Endothelial cell of umbilical vein (primary cell): Measurements from ENCODE around the gene ZFAND2B. TPM values are rescaled to one million over a fixed set of nuclear protein-coding genes. Genes with fewer than 3 reads are reported as not detected.

Experiments
- BruUV-seq: library from RNA; stranded (reverse); fragments of 400-500 nt; replicated peaks from 2 replicates; lab custom pipeline; 2021; lab: Mats Ljungman, UMichigan
- CTCF ChIA-PET: fragments of 300-600, 350-600 bp; sonication (Branson Sonifier 250); formaldehyde crosslinking; loops from one replicate; lab custom pipeline; 2021; ENCODE audit warnings: antibody characterized with exemption, inconsistent platforms; lab: Charles Lee
- POLR2A ChIA-PET: fragments of 300-600, 350-600 bp; sonication (Branson Sonifier 250); formaldehyde crosslinking; loops from one replicate; lab custom pipeline; 2021; ENCODE audit warnings: antibody characterized with exemption, inconsistent platforms; lab: Charles Lee
- DNase-seq: peaks from one replicate; pipeline ENCODE4 v3.0.0-alpha.2; 2011; ENCODE audit warnings: low read depth, low spot score
- FAIRE-seq: peaks from 2 replicates; lab custom pipeline; 2011; peaks lifted over from hg19 to GRCh38; lab: Jason Lieb, UNC
- H2AFZ ChIP-seq: 2 replicates; pipeline ENCODE4 v1.6.0; 2012; ENCODE audit warnings: low read depth, low read length, control low read depth, inconsistent platforms
- H3K27ac ChIP-seq: 2 replicates; pipeline ENCODE4 v1.5.1; 2011; ENCODE audit warnings: low read depth, mild to moderate bottlenecking, control low read depth, low read length, moderate library complexity; ENCODE audit not compliant: insufficient read depth
- H3K27me3 ChIP-seq, 2 experiments: 2 replicates each; pipeline versions ENCODE4 v1.6.0 to v1.6.1; 2011; ENCODE audit warnings: low read length in 2 of 2, mixed read lengths in 1 of 2; ENCODE audit not compliant: control insufficient read depth in 2 of 2, insufficient read depth in 2 of 2
- H3K36me3 ChIP-seq, 2 experiments: 2 replicates in 1 of 2; 3 replicates in 1 of 2; pipeline ENCODE4 v1.5.1; 2011; ENCODE audit warnings: low read length in 2 of 2, mild to moderate bottlenecking in 1 of 2, moderate library complexity in 1 of 2; ENCODE audit not compliant: control insufficient read depth in 2 of 2, insufficient read depth in 2 of 2; ENCODE audit errors: extremely low read depth in 1 of 2
- H3K4me1 ChIP-seq: 3 replicates; pipeline ENCODE4 v1.5.1; 2011; ENCODE audit warnings: mild to moderate bottlenecking, low read length; ENCODE audit not compliant: control insufficient read depth, insufficient read depth; ENCODE audit errors: extremely low read depth
- H3K4me2 ChIP-seq: 2 replicates; pipeline ENCODE4 v1.6.1; 2011; ENCODE audit warnings: low read length, control low read depth, mixed read lengths; ENCODE audit not compliant: insufficient read depth
- H3K4me3 ChIP-seq, 3 experiments: fragments of 200-600 bp in 1 of 3; sonication (generic), shearing (Covaris generic) in 1 of 3; replicated peaks in 1 of 3; 2 replicates each; pipeline ENCODE4 v1.5.1; 2011 to 2016; ENCODE audit warnings: control low read depth in 3 of 3, low read length in 3 of 3, mild to moderate bottlenecking in 2 of 3, inconsistent platforms in 1 of 3, low read depth in 1 of 3, moderate library complexity in 1 of 3; ENCODE audit not compliant: insufficient read depth in 1 of 3
- H3K79me2 ChIP-seq: 2 replicates; pipeline ENCODE4 v1.6.0; 2012; ENCODE audit warnings: low read length, inconsistent platforms; ENCODE audit not compliant: control insufficient read depth, insufficient read depth
- H3K9ac ChIP-seq: replicated peaks from 2 replicates; pipeline ENCODE3; 2011; ENCODE audit warnings: low read length, control low read depth; ENCODE audit not compliant: insufficient read depth; ENCODE audit errors: extremely low read depth
- H3K9me1 ChIP-seq: replicated peaks from 3 replicates; pipeline ENCODE4 v1.6.0; 2011; ENCODE audit warnings: mild to moderate bottlenecking, low read length; ENCODE audit not compliant: control insufficient read depth, insufficient read depth; ENCODE audit errors: extremely low read depth
- H3K9me3 ChIP-seq: replicated peaks from 2 replicates; pipeline ENCODE4 v1.5.1; 2012; ENCODE audit warnings: low read length, inconsistent platforms; ENCODE audit not compliant: control insufficient read depth, insufficient read depth
- H4K20me1 ChIP-seq: replicated peaks from 2 replicates; pipeline ENCODE3; 2011; ENCODE audit warnings: mild to moderate bottlenecking, low read length; ENCODE audit not compliant: control insufficient read depth, insufficient read depth; ENCODE audit errors: extremely low read depth
- EZH2 ChIP-seq: IDR thresholded peaks from 2 replicates; pipeline ENCODE4 v1.6.1; 2012; ENCODE audit warnings: borderline replicate concordance, low read depth, mild to moderate bottlenecking, moderate library complexity, low read length, inconsistent platforms; ENCODE audit not compliant: severe bottlenecking
- FOS ChIP-seq: IDR thresholded peaks from 2 replicates; pipeline ENCODE4 v1.6.1; 2011; ENCODE audit warnings: mild to moderate bottlenecking, low read length, moderate library complexity, borderline replicate concordance; ENCODE audit not compliant: insufficient read depth
- GATA2 ChIP-seq: IDR thresholded peaks from 2 replicates; pipeline ENCODE4 v1.7.0; 2011; ENCODE audit warnings: low read depth, mild to moderate bottlenecking, moderate library complexity, mixed read lengths, low read length; ENCODE audit not compliant: insufficient read length, insufficient read depth
- JUN ChIP-seq: IDR thresholded peaks from 2 replicates; pipeline ENCODE4 v1.6.1; 2011; ENCODE audit warnings: borderline replicate concordance, low read depth; ENCODE audit not compliant: insufficient read length, insufficient read depth
- MYC ChIP-seq: IDR thresholded peaks from one replicate; pipeline ENCODE4 v1.6.1; 2011; ENCODE audit warnings: mild to moderate bottlenecking, low read depth, low read length
- POLR2A ChIP-seq: IDR thresholded peaks from 2 replicates; pipeline ENCODE4 v1.6.1; 2012; ENCODE audit warnings: low read depth, mild to moderate bottlenecking, control low read depth, low read length
- POLR2AphosphoS5 ChIP-seq: IDR thresholded peaks from 2 replicates; pipeline ENCODE4 v1.6.1; 2012; ENCODE audit warnings: low read depth, mild to moderate bottlenecking, control low read depth, low read length, moderate library complexity; ENCODE audit not compliant: insufficient read depth
- dilution Hi-C: fragments of 300-500 bp; cut with MboI; formaldehyde crosslinking; loops from one replicate; pipeline ENCODE4 v1.15.0; 2019; ENCODE audit warnings: low sequenced_read_pairs; ENCODE audit not compliant: extremely low pct_ligation_motif_present
- intact Hi-C: fragments of 100-400 bp; cut with micrococcal nuclease; formaldehyde crosslinking; loops from one replicate; pipeline ENCODE4 v1.10.0; 2022
- polyA plus RNA-seq, 4 experiments: library from polyadenylated mRNA; depleted of rRNA in 3 of 4; stranded (reverse) in 3 of 4; unstranded in 1 of 4; fragments of >200 nt; gene quantifications; 2 replicates each; pipeline versions ENCODE4 v1.2.1 to v1.2.3, GENCODE V29; 2011 to 2012; ENCODE audit warnings: missing spikeins in 1 of 4
- total RNA-seq: library from RNA; stranded (reverse); gene quantifications from 2 replicates; pipeline ENCODE4 v1.2.3, GENCODE V29; 2021
- TF ChIP-seq, protein P1 (sequence below), 2 donors: IDR thresholded peaks; 1 replicate in 1 of 2; 2 replicates in 1 of 2; pipeline ENCODE4 v1.5.1; 2011; ENCODE audit warnings: low read length in 2 of 2, mild to moderate bottlenecking in 2 of 2, moderate library complexity in 2 of 2, control low read depth in 1 of 2, inconsistent platforms in 1 of 2, low read depth in 1 of 2; ENCODE audit not compliant: insufficient read depth in 1 of 2; ENCODE audit errors: extremely low read depth in 1 of 2
- TF ChIP-seq, protein P2 (sequence below): IDR thresholded peaks from 2 replicates; pipeline ENCODE4 v1.6.1; 2011; ENCODE audit not compliant: insufficient read depth, insufficient read length

Gene ZFAND2B
- total and polyA plus RNA-seq, 2 donors (not counting 3 experiments of a cell fraction or from before 2014, with no cell fraction given), result 23.3 to 52.0 TPM

DNA sequence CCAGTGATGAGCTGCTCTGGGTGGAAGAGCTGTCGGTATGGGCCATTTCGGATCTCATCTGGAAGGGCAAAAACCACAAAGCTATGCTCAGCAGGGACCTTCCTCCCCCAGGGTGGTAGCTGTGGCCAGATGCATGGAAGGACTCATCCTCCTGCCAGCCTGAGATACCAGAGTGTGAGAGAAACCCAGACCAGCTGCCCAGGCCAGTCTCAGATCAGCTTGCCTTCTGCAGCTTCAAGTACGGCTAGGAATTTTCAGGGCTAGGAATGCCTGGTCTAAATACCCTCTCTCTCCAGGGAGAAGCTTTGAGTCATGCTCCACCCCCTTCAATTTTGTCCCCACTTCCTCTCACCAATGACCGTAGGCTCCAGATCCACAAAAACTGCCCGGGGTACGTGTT, 45.1 kb downstream of the ZFAND2B start:
- H3K9me3 ChIP-seq, result no peaks in the 10 kb centered on the region
- peaks cover 39% of the 10 kb centered on the region for H3K4me1 ChIP-seq
- H3K9me1 ChIP-seq, result no peaks in the 10 kb centered on the region
- intact Hi-C loops (loop anchor here (2.0 kb wide), 2 partner anchors 33 to 43 kb away; partner anchors contain the start of gene ABCB6), dilution Hi-C loops (no loop called here)
- peaks cover 15 to 16% of the 10 kb centered on the region in 2 experiments for H3K27me3 ChIP-seq
- no peak overlapping the region for H3K4me2 ChIP-seq
- TF ChIP-seq, protein P1, sequence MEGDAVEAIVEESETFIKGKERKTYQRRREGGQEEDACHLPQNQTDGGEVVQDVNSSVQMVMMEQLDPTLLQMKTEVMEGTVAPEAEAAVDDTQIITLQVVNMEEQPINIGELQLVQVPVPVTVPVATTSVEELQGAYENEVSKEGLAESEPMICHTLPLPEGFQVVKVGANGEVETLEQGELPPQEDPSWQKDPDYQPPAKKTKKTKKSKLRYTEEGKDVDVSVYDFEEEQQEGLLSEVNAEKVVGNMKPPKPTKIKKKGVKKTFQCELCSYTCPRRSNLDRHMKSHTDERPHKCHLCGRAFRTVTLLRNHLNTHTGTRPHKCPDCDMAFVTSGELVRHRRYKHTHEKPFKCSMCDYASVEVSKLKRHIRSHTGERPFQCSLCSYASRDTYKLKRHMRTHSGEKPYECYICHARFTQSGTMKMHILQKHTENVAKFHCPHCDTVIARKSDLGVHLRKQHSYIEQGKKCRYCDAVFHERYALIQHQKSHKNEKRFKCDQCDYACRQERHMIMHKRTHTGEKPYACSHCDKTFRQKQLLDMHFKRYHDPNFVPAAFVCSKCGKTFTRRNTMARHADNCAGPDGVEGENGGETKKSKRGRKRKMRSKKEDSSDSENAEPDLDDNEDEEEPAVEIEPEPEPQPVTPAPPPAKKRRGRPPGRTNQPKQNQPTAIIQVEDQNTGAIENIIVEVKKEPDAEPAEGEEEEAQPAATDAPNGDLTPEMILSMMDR (IDR thresholded peaks at IDR 0.05; ENCODE audit: extremely low read depth in 1 of 2, insufficient read depth in 1 of 2, low read depth in 1 of 2, low read length in 2 of 2), result no peak
- TF ChIP-seq, protein P2, sequence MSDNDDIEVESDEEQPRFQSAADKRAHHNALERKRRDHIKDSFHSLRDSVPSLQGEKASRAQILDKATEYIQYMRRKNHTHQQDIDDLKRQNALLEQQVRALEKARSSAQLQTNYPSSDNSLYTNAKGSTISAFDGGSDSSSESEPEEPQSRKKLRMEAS, result no peak
- TF ChIP-seq MYC (no peak), GATA2 (no peak), POLR2A (no peak), FOS (no peak), JUN (no peak), EZH2 (no peak), POLR2AphosphoS5 (no peak)
- no peak for DNase-seq
- H2AFZ ChIP-seq, result no peak overlapping the region
- no peak overlapping the region for H3K27ac ChIP-seq
- H3K4me3 ChIP-seq, result no peak overlapping the region
- H4K20me1 ChIP-seq, result no peaks in the 10 kb centered on the region
- FAIRE-seq, result no peak
- H3K9ac ChIP-seq, result no peak overlapping the region
- BruUV-seq, result no TSS peak
- peaks cover 2% of the 10 kb centered on the region for H3K79me2 ChIP-seq
- peaks cover 2% of the 10 kb centered on the region in 2 experiments for H3K36me3 ChIP-seq
- POLR2A ChIA-PET, result interaction anchor here (1.1 kb wide), 1 partner anchor 27 kb away, joined by 4 read pairs; the partner anchor contains the start of gene DNAJB2
- CTCF ChIA-PET, result interaction anchor here (1.2 to 2.5 kb wide), 3 partner anchors 26 to 43 kb away, joined by 3 to 14 read pairs (median 7); partner anchors contain the start of gene DNAJB2
